Urinary bladder (tissue), 4 donors: Measurements from ENCODE around the gene HELZ. TPM values are rescaled to one million over a fixed set of nuclear protein-coding genes. Genes with fewer than 3 reads are reported as not detected.
"Not testable (repeated sequence)": the region's sequence is repeated elsewhere in the genome, so short reads cannot be mapped to it uniquely, and the experiment has no call there.

ENCODE experiments used
- DNase-seq: peaks from one replicate; pipeline ENCODE4 v3.0.0-alpha.2; 2015; ENCODE audit errors: extremely low spot score
- H3K27ac ChIP-seq: one replicate; pipeline ENCODE4 v1.5.1; 2013; ENCODE audit warnings: low read depth, mild to moderate bottlenecking, moderate library complexity
- H3K36me3 ChIP-seq: one replicate; pipeline ENCODE4 v1.6.1; 2013; ENCODE audit warnings: mild to moderate bottlenecking, moderate library complexity; ENCODE audit not compliant: insufficient read depth
- H3K4me1 ChIP-seq: one replicate; pipeline ENCODE4 v1.6.1; 2013; ENCODE audit warnings: mild to moderate bottlenecking, moderate library complexity; ENCODE audit not compliant: insufficient read depth
- H3K4me3 ChIP-seq: one replicate; pipeline ENCODE4 v1.5.1; 2013; ENCODE audit warnings: low read depth, low read length
- WGBS: extraction: QIAGEN DNeasy Blood & Tissue Kit; methylation state at CpG from one replicate; pipeline ENCODE4 v1.1.7; 2013; 5-methylcytosine and 5-hydroxymethylcytosine counted together
- polyA plus RNA-seq: library from polyadenylated mRNA; stranded (reverse); fragments of 200-250 nt; gene quantifications from one replicate; pipeline ENCODE4 v1.2.3, GENCODE V29; 2013
- total RNA-seq: library from RNA; depleted of rRNA; stranded (reverse); fragments of >200 nt; gene quantifications from one replicate; pipeline ENCODE4 v1.2.3, GENCODE V29; 2014
- donor health status: healthy with polysubstance abuse.
- donor health status: healthy.

HELZ gene
- total and polyA plus RNA-seq, 2 donors: 7.8 to 129 TPM

DNA sequence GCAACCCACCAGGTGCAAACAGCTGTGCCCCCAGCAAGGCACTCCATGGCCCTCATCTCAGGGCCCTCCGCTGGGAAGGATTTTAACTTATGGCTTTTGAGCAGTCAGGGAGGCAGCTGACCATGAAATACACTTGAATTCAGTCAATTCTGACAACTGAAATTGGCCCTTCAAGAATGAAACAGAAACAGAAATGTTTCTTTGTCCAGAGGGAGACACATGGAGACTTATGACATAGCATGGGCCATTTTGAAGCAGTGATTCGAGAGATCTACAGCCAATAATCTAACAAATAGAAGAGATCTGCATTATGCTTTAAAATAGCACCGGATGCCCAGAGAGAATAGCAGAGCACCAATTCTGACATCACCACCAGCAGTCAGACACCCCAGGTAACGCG lies 193.2 kb downstream of the HELZ start:
- 93% methylated on average over 5 of the region's 5 CpGs for WGBS
- Histone ChIP-seq H3K4me3 (no peak overlapping the region), H3K36me3 (no peaks in the 10 kb centered on the region), H3K4me1 (no peaks in the 10 kb centered on the region), H3K27ac (no peak overlapping the region)
- DNase-seq: no peak

DNA sequence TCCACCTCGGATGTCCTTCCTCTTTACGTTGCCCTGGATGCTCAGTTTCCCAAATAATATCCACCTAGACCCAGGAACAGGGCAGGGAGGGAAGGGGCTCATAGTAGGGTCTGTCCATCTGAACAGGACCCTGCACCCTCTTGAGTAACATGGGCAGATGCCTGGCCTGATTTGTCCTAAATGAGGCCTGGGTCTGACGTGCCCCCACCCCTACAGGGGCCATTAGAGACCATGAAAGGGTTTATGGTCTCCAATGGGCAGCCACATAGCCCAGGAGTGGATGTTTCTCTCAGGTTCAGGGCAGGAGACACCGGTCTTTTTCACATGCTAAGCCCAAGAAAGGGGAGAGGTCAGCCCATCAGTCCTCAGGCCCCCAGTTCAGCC lies 193.8 kb downstream of the HELZ start:
- Histone ChIP-seq H3K36me3 (no peaks in the 10 kb centered on the region), H3K4me3 (no peak overlapping the region), H3K27ac (no peak overlapping the region), H3K4me1 (no peaks in the 10 kb centered on the region)
- DNase-seq: no peak
- WGBS: 68% methylated on average over 4 of the region's 4 CpGs

DNA sequence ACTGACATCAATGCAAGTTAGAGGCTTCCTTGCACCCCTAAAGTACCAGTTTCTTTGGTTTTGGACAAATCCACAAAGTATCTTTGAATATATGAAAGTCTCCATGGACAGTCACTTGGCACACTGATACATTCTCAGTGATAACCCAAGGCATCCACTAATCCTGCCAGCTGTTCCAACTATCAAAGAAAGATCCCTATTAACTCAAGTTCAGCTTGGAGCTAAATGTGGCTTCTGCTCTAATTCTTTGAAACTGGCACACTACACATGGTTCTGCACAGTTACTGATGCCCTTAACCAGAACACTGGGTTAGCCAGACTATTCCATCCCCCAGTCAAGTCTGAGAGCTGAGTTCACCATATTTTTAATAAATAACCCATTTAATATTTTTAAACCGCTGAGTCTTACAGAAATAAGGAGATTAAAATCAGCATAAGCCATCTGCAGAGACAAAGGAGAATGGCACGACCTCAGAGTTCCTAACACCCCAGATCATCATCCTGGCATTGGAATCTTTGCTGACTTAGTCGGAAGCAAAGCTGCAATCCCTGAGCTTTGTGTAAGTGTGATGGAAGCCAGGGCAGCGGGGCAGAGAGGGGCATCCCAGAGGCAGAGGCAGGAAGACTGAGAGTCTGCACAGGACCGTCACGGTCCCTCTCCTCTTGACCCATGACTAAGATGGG lies 194.4 kb downstream of the HELZ start:
- Histone ChIP-seq H3K36me3 (no peaks in the 10 kb centered on the region), H3K4me3 (no peak overlapping the region), H3K4me1 (no peaks in the 10 kb centered on the region), H3K27ac (no peak overlapping the region)
- 80% methylated on average over 6 of the region's 6 CpGs for WGBS
- DNase-seq: no peak

DNA sequence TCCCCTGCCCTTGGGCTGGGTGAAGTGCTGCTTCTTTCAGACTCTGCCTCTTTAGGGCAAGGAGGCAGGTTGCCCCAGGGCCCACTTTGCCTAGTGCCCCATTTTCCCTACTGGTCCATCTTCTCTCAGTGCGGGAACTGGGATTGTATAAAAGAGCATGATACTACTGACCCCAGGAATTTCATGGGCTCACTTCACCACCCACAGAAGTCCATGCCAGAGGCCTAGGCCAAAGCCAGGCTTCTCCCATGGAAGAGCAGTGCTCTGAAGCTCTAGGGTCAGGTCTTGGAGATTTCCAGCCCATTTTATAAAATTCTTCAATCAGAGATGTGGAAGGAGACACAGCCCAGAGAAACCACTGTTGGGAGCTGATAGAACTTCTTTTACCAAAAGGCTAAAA lies 194.9 kb downstream of the HELZ start:
- DNase-seq: no peak
- H3K36me3 ChIP-seq: no peaks in the 10 kb centered on the region
- no peaks in the 10 kb centered on the region for H3K4me1 ChIP-seq
- H3K4me3 ChIP-seq: no peak overlapping the region
- 92% methylated on average over 1 of the region's 1 CpG for WGBS
- H3K27ac ChIP-seq: no peak overlapping the region

DNA sequence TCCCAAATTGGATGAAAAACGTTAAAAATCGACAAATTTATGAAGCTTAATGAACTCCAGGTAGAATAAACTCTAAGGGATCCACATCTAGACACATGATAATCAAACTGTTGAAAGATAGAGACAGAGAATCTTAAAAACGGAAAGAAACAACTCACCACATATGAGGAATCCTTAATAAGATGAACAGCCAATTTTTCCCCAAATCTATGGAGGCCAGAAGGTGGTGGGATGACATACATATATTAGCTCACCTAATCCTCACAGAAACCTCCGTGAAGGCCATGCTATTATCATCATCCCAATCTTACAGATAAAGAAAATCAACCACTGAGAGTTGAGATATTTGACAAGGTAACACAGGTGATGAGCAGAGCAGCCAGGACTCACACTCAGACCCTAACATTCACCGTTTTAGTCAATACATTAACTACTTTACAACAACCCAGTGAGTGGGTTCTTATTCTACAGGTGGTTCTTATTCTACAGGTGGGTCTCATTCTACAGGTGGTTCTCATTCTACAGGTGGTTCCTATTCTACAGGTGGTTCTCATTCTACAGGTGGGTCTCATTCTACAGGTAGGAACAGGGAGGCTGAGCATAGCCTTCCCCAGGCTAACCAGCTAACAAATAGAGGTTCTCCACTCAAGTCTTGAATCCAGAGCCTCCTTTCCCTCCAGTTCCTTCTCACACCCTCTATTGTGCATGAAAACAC lies 195.8 kb downstream of the HELZ start:
- Histone ChIP-seq H3K27ac (no peak overlapping the region), H3K4me1 (no peaks in the 10 kb centered on the region), H3K36me3 (no peaks in the 10 kb centered on the region), H3K4me3 (no peak overlapping the region)
- 83% methylated on average over 5 of the region's 5 CpGs for WGBS
- DNase-seq: no peak

DNA sequence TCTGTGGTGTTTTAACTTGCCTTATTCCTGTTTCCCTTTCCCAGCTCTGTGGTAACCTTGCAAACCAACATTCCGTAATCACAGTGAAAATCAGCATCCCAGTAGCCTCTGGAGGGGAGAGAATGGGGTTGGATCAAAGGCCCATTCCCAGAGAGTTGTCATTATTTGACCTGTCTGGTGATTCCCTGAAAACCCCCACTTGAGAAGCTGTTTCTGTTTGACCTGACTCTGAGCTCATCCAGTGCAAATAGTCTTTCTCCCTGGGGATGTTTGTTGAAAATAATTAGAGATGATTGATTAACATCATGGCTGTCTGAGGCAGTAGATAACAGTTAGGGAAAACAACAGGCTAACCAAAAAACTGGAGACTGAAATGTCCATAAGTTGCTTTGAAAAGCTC lies 197.6 kb downstream of the HELZ start:
- no peak for DNase-seq
- no peaks in the 10 kb centered on the region for H3K36me3 ChIP-seq
- H3K27ac ChIP-seq: no peak overlapping the region
- no peak overlapping the region for H3K4me3 ChIP-seq
- H3K4me1 ChIP-seq: no peaks in the 10 kb centered on the region
- WGBS: 73% methylated on average over 1 of the region's 1 CpG

DNA sequence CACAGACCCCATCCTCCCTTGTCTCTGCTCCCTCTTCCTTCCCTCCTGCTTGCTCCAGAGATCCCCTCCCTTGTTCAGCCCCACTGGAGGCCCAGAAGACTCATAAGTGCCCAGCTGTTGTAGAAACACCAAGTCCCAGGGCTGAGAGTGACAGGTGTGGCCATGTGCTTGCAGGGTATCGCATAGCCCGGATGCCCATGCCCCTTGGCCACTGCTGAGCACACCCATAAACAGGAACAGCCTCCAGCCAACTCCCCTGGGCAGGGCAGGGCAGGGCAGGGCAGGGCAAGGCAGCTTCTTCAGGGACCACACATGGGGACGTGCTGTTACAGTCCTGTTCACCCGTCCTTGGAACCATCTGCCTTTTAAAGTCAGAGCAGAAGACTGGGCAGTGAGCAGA lies 198.6 kb downstream of the HELZ start:
- no peak overlapping the region for H3K4me3 ChIP-seq

DNA sequence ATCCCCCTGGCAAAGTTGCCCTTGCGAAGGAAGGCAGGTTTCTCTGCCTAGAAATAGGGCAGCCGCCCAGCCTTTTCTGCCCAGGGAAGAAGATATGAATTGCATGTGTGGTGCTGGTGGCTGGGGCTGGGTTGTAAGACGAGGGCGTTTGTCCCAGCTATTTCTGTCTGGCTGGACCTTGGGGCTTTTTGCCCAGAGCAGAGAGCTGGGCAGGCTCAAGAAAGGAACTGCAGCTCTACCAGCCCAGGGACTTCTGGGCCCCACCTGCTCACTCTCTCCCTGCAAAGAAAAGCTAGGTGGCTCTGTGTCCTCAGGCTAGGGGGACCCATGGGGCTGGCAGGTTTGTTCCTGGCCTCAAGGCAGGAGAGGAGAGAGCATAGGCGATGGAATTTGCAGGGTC lies 200.1 kb downstream of the HELZ start:
- Histone ChIP-seq H3K4me1 (no peaks in the 10 kb centered on the region), H3K4me3 (no peak overlapping the region), H3K36me3 (no peaks in the 10 kb centered on the region), H3K27ac (no peak overlapping the region)
- whole genome bisulfite sequencing: 82% methylated on average over 5 of the region's 5 CpGs
- no peak for DNase-seq

More for the DNA sequence above, 198.6 kb downstream of the HELZ start:
- Histone ChIP-seq H3K27ac (no peak overlapping the region), H3K36me3 (no peaks in the 10 kb centered on the region), H3K4me1 (no peaks in the 10 kb centered on the region)
- 71% methylated on average over 4 of the region's 4 CpGs for WGBS
- DNase-seq: no peak

DNA sequence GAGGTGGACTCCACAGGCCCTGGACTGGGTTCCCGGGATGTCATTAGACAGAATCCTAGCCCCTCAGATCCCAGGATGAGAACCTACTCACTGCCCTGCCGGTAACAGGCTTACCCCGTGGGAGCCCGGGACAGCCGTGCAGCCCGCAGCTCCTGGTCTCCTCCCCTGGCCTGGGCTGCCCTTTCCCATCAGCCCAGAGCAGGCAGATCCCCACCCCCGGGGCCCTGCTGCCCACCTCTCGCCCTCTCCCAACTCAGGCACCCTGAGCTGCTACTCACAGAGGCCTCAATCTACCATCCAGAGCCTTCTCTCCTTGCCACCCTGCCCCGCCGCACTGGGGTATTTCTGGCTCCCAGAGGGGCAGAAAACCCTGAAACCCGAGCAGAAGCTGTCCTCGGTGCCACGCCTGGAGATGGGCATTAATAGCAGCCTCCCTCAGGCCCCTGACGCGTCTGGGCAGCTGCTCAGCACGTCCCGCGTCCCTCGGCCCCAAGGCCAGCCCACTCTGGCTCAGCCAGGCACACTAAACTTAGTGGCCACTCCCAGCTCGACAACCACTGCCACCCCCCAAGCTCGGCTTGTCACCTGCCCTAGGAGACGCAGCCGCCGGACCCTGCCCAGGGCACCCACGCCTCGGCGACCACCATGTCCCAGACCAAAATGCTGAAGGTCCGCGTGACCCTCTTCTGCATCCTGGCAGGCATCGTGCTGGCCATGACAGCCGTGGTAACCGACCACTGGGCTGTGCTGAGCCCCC lies 200.8 kb downstream of the HELZ start, which contains the start of gene CACNG1:
TSS of gene CACNG1 (plus strand) at position 539 of the 757 bp plus-strand sequence. CDS start at position 646, 107 bp downstream.
- Histone ChIP-seq H3K4me1 (no peaks in the 10 kb centered on the region), H3K36me3 (no peaks in the 10 kb centered on the region), H3K4me3 (no peak within 1 kb of the TSS), H3K27ac (no peak within 1 kb of the TSS)
- 77% methylated on average over 32 of the region's 32 CpGs for WGBS
- no peak for DNase-seq

DNA sequence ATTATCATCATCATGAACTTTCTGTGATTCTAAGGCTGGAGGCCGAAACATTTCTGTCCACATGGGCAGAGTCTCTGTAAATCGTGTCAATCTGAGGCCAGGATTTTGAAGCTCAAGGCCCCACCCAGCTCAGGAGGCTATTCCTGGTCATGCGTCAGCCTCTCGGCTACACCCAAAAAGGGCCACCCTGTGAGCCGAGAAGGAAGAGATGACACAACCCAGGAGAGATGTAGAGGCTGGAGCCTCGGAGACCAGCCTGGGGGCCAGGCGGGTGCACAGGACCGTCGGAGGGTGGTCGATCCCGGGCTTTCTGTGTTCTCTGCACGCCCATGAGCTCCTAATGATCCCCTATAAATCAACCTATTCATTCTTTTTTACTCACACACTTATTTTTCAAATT lies 201.7 kb downstream of the HELZ start:
- WGBS: 82% methylated on average over 12 of the region's 12 CpGs
- H3K4me1 ChIP-seq: no peaks in the 10 kb centered on the region
- no peak overlapping the region for H3K4me3 ChIP-seq
- H3K27ac ChIP-seq: no peak overlapping the region
- DNase-seq: no peak
- no peaks in the 10 kb centered on the region for H3K36me3 ChIP-seq

DNA sequence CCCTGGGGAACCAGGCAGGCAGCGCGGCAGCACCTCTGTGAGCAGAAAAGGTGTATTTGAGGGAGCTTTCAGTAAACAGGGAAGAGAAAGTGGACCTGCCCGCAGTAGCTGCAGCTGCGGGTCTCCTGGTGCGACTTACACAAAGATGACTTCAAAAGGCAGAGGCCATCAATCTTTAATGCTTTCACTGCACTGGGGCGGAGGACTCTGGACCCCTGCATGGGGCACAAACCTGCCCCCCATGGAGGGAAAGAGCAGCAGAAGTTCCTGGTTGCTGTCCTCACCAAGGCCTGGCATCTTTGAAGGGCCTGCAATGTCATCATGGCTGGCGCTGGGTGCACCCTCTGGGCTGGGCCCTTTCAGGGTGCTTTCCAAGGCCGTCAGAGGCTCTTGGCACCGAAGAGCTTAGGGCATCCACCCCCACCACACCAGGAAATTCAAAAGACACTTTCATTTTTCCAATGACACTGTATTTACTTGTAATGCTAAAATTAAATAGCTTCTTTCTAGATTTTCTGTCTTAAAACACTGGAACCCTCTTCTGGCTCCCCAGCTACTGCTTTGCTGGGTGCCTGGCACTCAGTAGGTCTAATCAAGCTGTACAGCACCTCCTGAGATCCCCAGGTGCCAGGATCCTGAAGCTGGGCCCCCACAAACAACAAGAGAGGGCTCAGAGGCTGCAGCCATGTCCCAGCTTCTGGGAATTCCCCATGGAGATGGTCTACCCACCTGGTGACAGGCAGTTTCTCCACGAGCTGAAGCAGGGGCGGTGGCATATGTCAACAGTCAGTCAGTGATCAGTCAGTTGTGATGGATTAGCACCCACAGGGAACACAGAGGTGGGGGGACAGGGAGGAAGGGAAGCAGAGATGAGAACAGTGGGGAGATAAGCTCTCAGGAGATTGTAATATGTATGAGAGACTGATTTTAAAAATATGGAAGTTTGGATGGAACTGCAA lies 202.8 kb downstream of the HELZ start:
- Histone ChIP-seq H3K4me1 (no peaks in the 10 kb centered on the region), H3K36me3 (no peaks in the 10 kb centered on the region), H3K27ac (no peak overlapping the region), H3K4me3 (no peak overlapping the region)
- DNase-seq: no peak
- WGBS: 66% methylated on average over 11 of the region's 11 CpGs

DNA sequence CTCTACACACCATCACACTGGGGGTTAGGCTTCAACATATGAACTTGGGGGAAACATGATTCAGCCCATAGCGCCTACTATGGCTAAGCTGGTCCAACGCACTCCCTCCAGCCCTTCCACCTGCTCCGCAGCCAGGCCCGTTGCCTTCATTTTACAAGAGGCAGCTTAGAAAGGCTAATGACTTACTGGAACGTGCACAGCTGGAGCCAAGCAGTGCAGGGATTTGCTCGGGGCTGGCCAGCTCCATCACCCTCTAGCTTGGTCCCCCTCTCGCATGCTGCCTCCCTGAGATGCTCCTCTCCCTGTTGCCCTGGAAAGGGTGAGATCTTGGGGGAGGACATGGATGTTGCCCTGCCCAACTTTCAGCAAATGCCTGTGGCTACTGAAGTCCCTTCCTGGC lies 203.5 kb downstream of the HELZ start:
- 63% methylated on average over 7 of the region's 7 CpGs for WGBS
- DNase-seq: no peak
- Histone ChIP-seq H3K4me3 (no peak overlapping the region), H3K36me3 (no peaks in the 10 kb centered on the region), H3K4me1 (no peaks in the 10 kb centered on the region), H3K27ac (no peak overlapping the region)

DNA sequence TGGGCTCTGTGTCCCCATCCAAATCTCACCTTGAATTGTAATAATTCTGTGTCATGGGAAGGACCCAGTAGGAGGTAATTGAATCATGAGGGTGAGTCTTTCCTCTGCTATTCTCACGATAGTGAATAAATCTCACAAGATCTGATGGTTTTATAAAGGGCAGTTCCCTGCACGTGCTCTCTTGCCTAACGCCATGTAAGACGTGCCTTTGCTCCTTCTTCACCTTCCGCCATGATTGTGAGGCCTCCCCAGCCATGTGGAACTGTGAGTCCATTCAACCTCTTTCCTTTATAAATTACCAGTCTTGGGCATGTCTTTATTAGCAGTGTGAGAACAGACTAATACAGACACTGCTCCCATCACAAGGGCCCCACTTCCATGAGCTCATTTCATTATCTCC lies 203.9 kb downstream of the HELZ start:
- not testable (repeated sequence) for DNase-seq, H3K27ac ChIP-seq, H3K4me3 ChIP-seq, H3K36me3 ChIP-seq, H3K4me1 ChIP-seq
- 94% methylated on average over 5 of the region's 5 CpGs for WGBS
